HCT116 (cell line): Measurements from ENCODE around the gene KLRD1.
A peak's percentile ranks its signal among the peaks of the same experiment; 100 is the strongest.

Experiments used
- CBX3 ChIP-seq: IDR thresholded peaks from 2 replicates; pipeline ENCODE4 v1.6.1; 2012; ENCODE audit warnings: low read depth
- CTCF ChIP-seq, 3 experiments: fragments of 200-600 bp in 1 of 3; sonication (generic) in 1 of 3; IDR thresholded peaks in 2 of 3; conservative IDR thresholded peaks in 1 of 3; 2 replicates each; pipeline ENCODE4 v1.5.1; 2012 to 2017; ENCODE audit warnings: low read depth in 2 of 3, low read length in 2 of 3, antibody characterized with exemption in 1 of 3, borderline replicate concordance in 1 of 3, control low read depth in 1 of 3, mild to moderate bottlenecking in 1 of 3, mixed read lengths in 1 of 3, mixed run types in 1 of 3, moderate library complexity in 1 of 3; ENCODE audit not compliant: insufficient read depth in 1 of 3
- FOSL1 ChIP-seq: IDR thresholded peaks from 2 replicates; pipeline ENCODE4 v1.6.1; 2012; ENCODE audit warnings: low read depth
- MAX ChIP-seq: IDR thresholded peaks from 2 replicates; pipeline ENCODE4 v1.6.1; 2012
- TCF7L2 ChIP-seq: IDR thresholded peaks from 2 replicates; pipeline ENCODE4 v1.7.0; 2011; ENCODE audit warnings: borderline replicate concordance, inconsistent platforms; ENCODE audit not compliant: insufficient read depth, insufficient read length; ENCODE audit errors: extremely low read depth
- YY1 ChIP-seq: IDR thresholded peaks from 2 replicates; pipeline ENCODE4 v1.6.1; 2011; ENCODE audit warnings: low read length, low read depth, moderate library complexity, mild to moderate bottlenecking; ENCODE audit not compliant: insufficient replicate concordance; ENCODE audit errors: extremely low read depth

- no peak for TF ChIP-seq TCF7L2
- TF ChIP-seq CTCF (IDR thresholded peaks at IDR 0.05 in 2 of 3, conservative IDR thresholded peaks at IDR 0.05 in 1 of 3; ENCODE audit: borderline replicate concordance in 1 of 3, insufficient read depth in 1 of 3, low read depth in 2 of 3, low read length in 2 of 3), result peak; percentile 81 to 95 (median 83)
- TF ChIP-seq FOSL1, result no peak
- no peak for TF ChIP-seq MAX
- TF ChIP-seq CBX3, result no peak
- TF ChIP-seq YY1, result no peak
Measured at GRCh38 chr12:10331642-10332239, 24.1 kb downstream of the KLRD1 start.
